ENCODE measurements around the gene ORMDL3. TPM values are rescaled to one million over a fixed set of nuclear protein-coding genes. Genes with fewer than 3 reads are reported as not detected.

ORMDL3 gene
- polyA plus RNA-seq, 1 experiment: 45.6 TPM

GRCh38 chr17:39923230-39923629, 4.2 kb downstream of the ORMDL3 start:
- ChIA-PET CTCF (no interaction called here), POLR2A (no interaction called here)
- H3K9me3 ChIP-seq (ENCODE audit: control insufficient read depth, insufficient read depth, low read length): no peaks in the 10 kb centered on the region
- H3K4me3 ChIP-seq (ENCODE audit: low read depth, low read length): no peak overlapping the region
- no peak for DNase-seq (ENCODE audit: low read depth, low spot score)
- H3K27ac ChIP-seq (ENCODE audit: low read depth, low read length): no peak overlapping the region
- TF ChIP-seq, protein P1, sequence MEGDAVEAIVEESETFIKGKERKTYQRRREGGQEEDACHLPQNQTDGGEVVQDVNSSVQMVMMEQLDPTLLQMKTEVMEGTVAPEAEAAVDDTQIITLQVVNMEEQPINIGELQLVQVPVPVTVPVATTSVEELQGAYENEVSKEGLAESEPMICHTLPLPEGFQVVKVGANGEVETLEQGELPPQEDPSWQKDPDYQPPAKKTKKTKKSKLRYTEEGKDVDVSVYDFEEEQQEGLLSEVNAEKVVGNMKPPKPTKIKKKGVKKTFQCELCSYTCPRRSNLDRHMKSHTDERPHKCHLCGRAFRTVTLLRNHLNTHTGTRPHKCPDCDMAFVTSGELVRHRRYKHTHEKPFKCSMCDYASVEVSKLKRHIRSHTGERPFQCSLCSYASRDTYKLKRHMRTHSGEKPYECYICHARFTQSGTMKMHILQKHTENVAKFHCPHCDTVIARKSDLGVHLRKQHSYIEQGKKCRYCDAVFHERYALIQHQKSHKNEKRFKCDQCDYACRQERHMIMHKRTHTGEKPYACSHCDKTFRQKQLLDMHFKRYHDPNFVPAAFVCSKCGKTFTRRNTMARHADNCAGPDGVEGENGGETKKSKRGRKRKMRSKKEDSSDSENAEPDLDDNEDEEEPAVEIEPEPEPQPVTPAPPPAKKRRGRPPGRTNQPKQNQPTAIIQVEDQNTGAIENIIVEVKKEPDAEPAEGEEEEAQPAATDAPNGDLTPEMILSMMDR (IDR thresholded peaks at IDR 0.05; ENCODE audit: low read depth, low read length): no peak
- H3K27me3 ChIP-seq (ENCODE audit: control insufficient read depth, insufficient read depth, low read length): no peaks in the 10 kb centered on the region

GRCh38 chr17:39922006-39922405, 5.4 kb downstream of the ORMDL3 start:
- TF ChIP-seq, protein P1 (IDR thresholded peaks at IDR 0.05; ENCODE audit: low read depth, low read length): no peak
- H3K27ac ChIP-seq (ENCODE audit: low read depth, low read length): no peak overlapping the region
- H3K4me3 ChIP-seq (ENCODE audit: low read depth, low read length): no peak overlapping the region
- CTCF ChIA-PET: interaction anchor here (0.8 kb wide), 1 partner anchor 58 kb away, joined by 4 read pairs; no protein-coding TSS in a partner anchor
- H3K27me3 ChIP-seq (ENCODE audit: control insufficient read depth, insufficient read depth, low read length): no peaks in the 10 kb centered on the region
- DNase-seq (ENCODE audit: low read depth, low spot score): no peak
- no peaks in the 10 kb centered on the region for H3K9me3 ChIP-seq (ENCODE audit: control insufficient read depth, insufficient read depth, low read length)
- POLR2A ChIA-PET: no interaction called here

- H3K9me3 ChIP-seq (ENCODE audit: control insufficient read depth, insufficient read depth, low read length): no peaks in the 10 kb centered on the region
- H3K4me3 ChIP-seq (ENCODE audit: low read depth, low read length): no peak overlapping the region
- ChIA-PET CTCF (no interaction called here), POLR2A (no interaction called here)
- H3K27me3 ChIP-seq (ENCODE audit: control insufficient read depth, insufficient read depth, low read length): no peaks in the 10 kb centered on the region
- no peak overlapping the region for H3K27ac ChIP-seq (ENCODE audit: low read depth, low read length)
- TF ChIP-seq, protein P1 (IDR thresholded peaks at IDR 0.05; ENCODE audit: low read depth, low read length): no peak
- no peak for DNase-seq (ENCODE audit: low read depth, low spot score)
Measured at GRCh38 chr17:39921323-39921722, 6.1 kb downstream of the ORMDL3 start.

GRCh38 chr17:39920218-39921210, 6.9 kb downstream of the ORMDL3 start:
- Histone ChIP-seq H3K4me3 (ENCODE audit: low read depth, low read length) (no peak overlapping the region), H3K27ac (ENCODE audit: low read depth, low read length) (no peak overlapping the region), H3K9me3 (ENCODE audit: control insufficient read depth, insufficient read depth, low read length) (no peaks in the 10 kb centered on the region), H3K27me3 (ENCODE audit: control insufficient read depth, insufficient read depth, low read length) (no peaks in the 10 kb centered on the region)
- DNase-seq (ENCODE audit: low read depth, low spot score): no peak
- POLR2A ChIA-PET: no interaction called here
- CTCF ChIA-PET: no interaction called here
- TF ChIP-seq, protein P1 (IDR thresholded peaks at IDR 0.05; ENCODE audit: low read depth, low read length): no peak

DNA sequence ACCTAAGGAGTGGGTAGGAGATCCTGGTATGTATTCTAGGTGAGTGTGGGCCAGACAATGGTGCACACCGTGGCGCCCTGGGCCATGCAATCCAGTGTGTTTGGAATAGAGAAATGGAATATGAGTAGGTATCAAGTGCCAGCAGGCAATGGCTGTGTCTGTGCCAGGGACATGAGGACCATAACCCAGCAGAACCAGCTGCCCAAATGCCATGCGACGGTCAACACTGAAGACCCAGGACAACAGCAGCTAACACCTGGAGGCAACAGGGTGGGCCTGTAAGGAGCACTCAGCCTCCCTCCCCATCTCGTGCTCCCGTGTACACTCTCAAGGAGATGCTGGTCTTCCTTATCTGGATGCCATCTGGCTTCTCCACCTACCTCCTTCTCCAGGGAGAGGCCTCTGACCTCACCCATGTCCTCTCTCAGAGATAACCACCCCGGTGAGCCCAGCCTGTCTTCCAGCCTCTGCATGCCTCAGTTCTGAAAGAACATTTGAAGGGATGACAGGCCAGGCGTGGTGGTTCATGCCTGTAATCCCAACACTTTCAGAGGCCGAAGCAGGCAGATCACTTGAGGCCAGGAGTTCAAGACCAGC, 8.2 kb downstream of the ORMDL3 start:
- DNase-seq (ENCODE audit: low read depth, low spot score): no peak
- TF ChIP-seq, protein P1 (IDR thresholded peaks at IDR 0.05; ENCODE audit: low read depth, low read length): no peak
- Histone ChIP-seq H3K27ac (ENCODE audit: low read depth, low read length) (no peak overlapping the region), H3K4me3 (ENCODE audit: low read depth, low read length) (no peak overlapping the region), H3K27me3 (ENCODE audit: control insufficient read depth, insufficient read depth, low read length) (no peaks in the 10 kb centered on the region), H3K9me3 (ENCODE audit: control insufficient read depth, insufficient read depth, low read length) (no peaks in the 10 kb centered on the region)
- ChIA-PET CTCF (no interaction called here), POLR2A (no interaction called here)

Measured in AG04450 (cell line).